Stimulated activated CD4-positive, alpha-beta T cell treated with anti-CD3 and anti-CD28 coated beads, Interleukin-1b, Interleukin-23, amount 100 ng/mL, for 48 hours (primary cell): ENCODE data around the gene TNN.
A peak's percentile ranks its signal among the peaks of the same experiment; 100 is the strongest.
"Not testable (repeated sequence)": the region's sequence is repeated elsewhere in the genome, so short reads cannot be mapped to it uniquely, and the experiment has no call there.

ENCODE experiments used
- DNase-seq: peaks from one replicate; pipeline ENCODE4 v3.0.0-alpha.2; 2020

The TNN gene

GRCh38 chr1:175071276-175071943 is 3.8 kb downstream of the TNN start:
- DNase-seq: no peak

- peak; percentile 41 for DNase-seq
Observed at GRCh38 chr1:175072099-175072951, 4.7 kb downstream of the TNN start.

- no peak for DNase-seq
Observed at GRCh38 chr1:175073061-175073460, 5.4 kb downstream of the TNN start.

GRCh38 chr1:175073633-175074032 is 6.0 kb downstream of the TNN start:
- no peak for DNase-seq

GRCh38 chr1:175075572-175076568 is 8.2 kb downstream of the TNN start:
- no peak for DNase-seq

- DNase-seq: no peak
Observed at GRCh38 chr1:175077356-175078030, 9.9 kb downstream of the TNN start.

GRCh38 chr1:175078629-175079028 is 11.0 kb downstream of the TNN start:
- DNase-seq: no peak

- DNase-seq: no peak
Observed at GRCh38 chr1:175079338-175079737, 11.7 kb downstream of the TNN start.

GRCh38 chr1:175080030-175080429 is 12.4 kb downstream of the TNN start:
- no peak for DNase-seq

- no peak for DNase-seq
Observed at GRCh38 chr1:175081983-175082382, 14.3 kb downstream of the TNN start.

GRCh38 chr1:175088525-175088951 is 20.9 kb downstream of the TNN start:
- no peak for DNase-seq

GRCh38 chr1:175089136-175089718 is 21.6 kb downstream of the TNN start:
- DNase-seq: no peak

GRCh38 chr1:175090780-175091179 is 23.1 kb downstream of the TNN start:
- no peak for DNase-seq

- no peak for DNase-seq
Observed at GRCh38 chr1:175094626-175095025, 27.0 kb downstream of the TNN start.

- no peak for DNase-seq
Observed at GRCh38 chr1:175095069-175095468, 27.4 kb downstream of the TNN start.

GRCh38 chr1:175095978-175096607 is 28.5 kb downstream of the TNN start:
- no peak for DNase-seq

- DNase-seq: no peak
Observed at GRCh38 chr1:175097361-175097760, 29.7 kb downstream of the TNN start.

GRCh38 chr1:175099916-175100315 is 32.3 kb downstream of the TNN start:
- DNase-seq: no peak

- DNase-seq: not testable (repeated sequence)
Observed at GRCh38 chr1:175102166-175102565, 34.5 kb downstream of the TNN start.

GRCh38 chr1:175106536-175106935 is 38.9 kb downstream of the TNN start:
- not testable (repeated sequence) for DNase-seq

GRCh38 chr1:175108331-175108820 is 40.7 kb downstream of the TNN start:
- not testable (repeated sequence) for DNase-seq
